ENCODE measurements around the gene PADI4.

PADI4 gene

DNA sequence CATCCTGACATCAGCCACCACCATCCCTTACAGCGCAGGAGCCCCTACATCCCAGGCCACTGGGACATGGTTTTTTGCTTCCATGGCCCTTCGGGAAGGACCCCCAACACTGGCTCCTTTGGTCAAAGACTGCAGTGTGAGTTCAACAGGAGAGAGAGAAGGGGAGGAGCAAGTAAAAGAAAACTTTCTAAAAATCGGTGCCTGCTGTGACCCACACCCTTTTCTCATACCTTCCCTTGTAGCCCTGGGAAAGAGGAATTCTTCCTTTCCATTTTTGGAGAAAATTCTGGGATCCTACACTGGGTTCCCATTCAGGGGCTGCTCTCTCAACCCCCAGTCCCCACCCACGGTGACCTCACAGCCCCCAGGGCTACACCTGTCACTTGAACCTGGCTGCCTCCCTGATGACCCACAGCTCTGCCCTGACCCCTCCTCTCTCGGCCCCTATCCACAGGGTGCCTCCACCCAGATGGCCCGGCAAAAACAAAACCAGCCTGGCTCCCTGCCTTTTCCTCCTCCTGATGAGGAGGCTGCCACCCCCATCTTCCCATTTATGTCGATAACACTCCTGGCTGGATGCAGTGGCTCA, 7.6 kb downstream of the PADI4 start:
- no peak overlapping the region for H3K27ac ChIP-seq (ENCODE audit: extremely low read depth, low read depth, low read length)
- H3K36me3 ChIP-seq (ENCODE audit: control insufficient read depth in 2 of 2, insufficient read depth in 1 of 2, low read length in 2 of 2), result no peaks in the 10 kb centered on the region
- ChIA-PET POLR2A (no interaction called here), CTCF (interaction anchor here (1.1 to 1.2 kb wide), 2 partner anchors 11 to 21 kb away, joined by 3 to 5 read pairs; no protein-coding TSS in a partner anchor)
- H3K4me1 ChIP-seq (ENCODE audit: control insufficient read depth, insufficient read depth, low read length), result no peaks in the 10 kb centered on the region
- TF ChIP-seq OSR2 (tag by site-specific recombination; IDR thresholded peaks at IDR 0.05) (no peak), PRDM1 (tag by site-specific recombination; IDR thresholded peaks at IDR 0.05) (peak; percentile 77; the same call in 1 of the 2 replicates), ZNF146 (tag by site-specific recombination; IDR thresholded peaks at IDR 0.05) (no peak), ZFP37 (tag by site-specific recombination; IDR thresholded peaks at IDR 0.05) (no peak), ZNF366 (tag by site-specific recombination; conservative IDR thresholded peaks at IDR 0.05) (0 out of 2 replicates have a peak, but pooled peaks have one; percentile 3), ZNF558 (tag by site-specific recombination; IDR thresholded peaks at IDR 0.05) (no peak), ZFHX2 (tag by site-specific recombination; conservative IDR thresholded peaks at IDR 0.05) (peak; percentile 39), GLI2 (tag by site-specific recombination; IDR thresholded peaks at IDR 0.05; ENCODE audit: borderline replicate concordance, low read depth) (no peak), EGR2 (tag by site-specific recombination; IDR thresholded peaks at IDR 0.05; ENCODE audit: low read depth) (peak; percentile 37; the same call in 1 of the 2 replicates), ZNF707 (tag by site-specific recombination; IDR thresholded peaks at IDR 0.05) (no peak)
- TF ChIP-seq, protein P1, sequence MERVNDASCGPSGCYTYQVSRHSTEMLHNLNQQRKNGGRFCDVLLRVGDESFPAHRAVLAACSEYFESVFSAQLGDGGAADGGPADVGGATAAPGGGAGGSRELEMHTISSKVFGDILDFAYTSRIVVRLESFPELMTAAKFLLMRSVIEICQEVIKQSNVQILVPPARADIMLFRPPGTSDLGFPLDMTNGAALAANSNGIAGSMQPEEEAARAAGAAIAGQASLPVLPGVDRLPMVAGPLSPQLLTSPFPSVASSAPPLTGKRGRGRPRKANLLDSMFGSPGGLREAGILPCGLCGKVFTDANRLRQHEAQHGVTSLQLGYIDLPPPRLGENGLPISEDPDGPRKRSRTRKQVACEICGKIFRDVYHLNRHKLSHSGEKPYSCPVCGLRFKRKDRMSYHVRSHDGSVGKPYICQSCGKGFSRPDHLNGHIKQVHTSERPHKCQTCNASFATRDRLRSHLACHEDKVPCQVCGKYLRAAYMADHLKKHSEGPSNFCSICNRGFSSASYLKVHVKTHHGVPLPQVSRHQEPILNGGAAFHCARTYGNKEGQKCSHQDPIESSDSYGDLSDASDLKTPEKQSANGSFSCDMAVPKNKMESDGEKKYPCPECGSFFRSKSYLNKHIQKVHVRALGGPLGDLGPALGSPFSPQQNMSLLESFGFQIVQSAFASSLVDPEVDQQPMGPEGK (tag by site-specific recombination; IDR thresholded peaks at IDR 0.05), result no peak
- H3K9me3 ChIP-seq (ENCODE audit: control insufficient read depth, insufficient read depth, low read depth, low read length), result no peaks in the 10 kb centered on the region
- no peak overlapping the region for H3K4me3 ChIP-seq (ENCODE audit: low read depth, low read length)

DNA sequence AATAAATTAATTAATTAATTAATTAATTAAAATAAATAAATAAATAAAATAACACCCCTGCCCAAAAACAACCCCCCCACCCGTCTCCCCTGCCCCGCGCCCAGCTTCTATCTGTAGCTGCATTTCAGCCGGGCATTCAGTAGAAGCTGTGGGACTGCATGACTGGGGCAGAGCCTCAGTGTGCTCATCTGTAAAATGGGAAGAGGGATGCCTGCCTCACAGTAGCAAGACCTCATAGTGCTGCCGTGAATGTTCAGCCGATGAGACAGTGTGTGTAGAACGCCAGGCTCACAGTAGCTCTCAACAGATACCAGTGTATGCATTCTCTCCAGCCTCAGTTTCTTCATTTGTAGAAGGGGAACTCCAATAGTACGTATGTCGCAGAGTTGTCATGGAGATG, 8.7 kb downstream of the PADI4 start:
- TF ChIP-seq KLF1 (tag by site-specific recombination; IDR thresholded peaks at IDR 0.05) (no peak), ZNF426 (tag by site-specific recombination; IDR thresholded peaks at IDR 0.05) (peak; percentile 14; the same call in 1 of the 2 replicates)
- H3K27ac ChIP-seq (ENCODE audit: extremely low read depth, low read depth, low read length), result no peak overlapping the region
- H3K4me1 ChIP-seq (ENCODE audit: control insufficient read depth, insufficient read depth, low read length), result no peaks in the 10 kb centered on the region
- H3K36me3 ChIP-seq (ENCODE audit: control insufficient read depth in 2 of 2, insufficient read depth in 1 of 2, low read length in 2 of 2), result no peaks in the 10 kb centered on the region
- no peak overlapping the region for H3K4me3 ChIP-seq (ENCODE audit: low read depth, low read length)
- H3K9me3 ChIP-seq (ENCODE audit: control insufficient read depth, insufficient read depth, low read depth, low read length), result no peaks in the 10 kb centered on the region
- CTCF ChIA-PET, result interaction anchor here (1.2 kb wide), 1 partner anchor 20 kb away, joined by 3 read pairs; no protein-coding TSS in a partner anchor
- POLR2A ChIA-PET, result no interaction called here

DNA sequence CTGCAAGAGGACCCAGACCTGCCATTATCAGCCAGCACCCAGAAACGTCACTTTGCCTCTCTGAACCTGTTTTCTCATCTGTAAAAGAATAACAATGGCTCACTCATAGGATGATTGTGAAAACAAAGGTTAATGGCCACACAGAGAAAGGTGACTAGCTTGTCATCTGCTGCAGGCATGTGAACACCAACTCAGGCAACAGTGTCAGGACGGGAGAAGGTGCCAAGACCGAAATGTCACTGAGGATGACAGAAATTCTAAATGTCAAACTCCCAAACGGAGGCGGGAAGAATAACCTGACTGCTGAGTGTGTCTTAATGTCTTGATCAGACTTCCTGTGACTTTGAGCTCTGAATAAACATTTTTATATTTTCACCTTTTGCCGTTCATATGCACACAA, 10.3 kb downstream of the PADI4 start:
- Histone ChIP-seq H3K27ac (ENCODE audit: extremely low read depth, low read depth, low read length) (no peak overlapping the region), H3K4me1 (ENCODE audit: control insufficient read depth, insufficient read depth, low read length) (no peaks in the 10 kb centered on the region), H3K4me3 (ENCODE audit: low read depth, low read length) (no peak overlapping the region), H3K9me3 (ENCODE audit: control insufficient read depth, insufficient read depth, low read depth, low read length) (no peaks in the 10 kb centered on the region), H3K36me3 (ENCODE audit: control insufficient read depth in 2 of 2, insufficient read depth in 1 of 2, low read length in 2 of 2) (no peaks in the 10 kb centered on the region)
- CTCF ChIA-PET, result interaction anchor here (0.7 kb wide), 1 partner anchor 206 kb away, joined by 7 read pairs; no protein-coding TSS in a partner anchor
- POLR2A ChIA-PET, result no interaction called here
- TF ChIP-seq ZNF19 (tag by site-specific recombination; IDR thresholded peaks at IDR 0.05; ENCODE audit: low read depth), result no peak
- TF ChIP-seq ZNF701 (tag by site-specific recombination; IDR thresholded peaks at IDR 0.05), result no peak
- no peak for TF ChIP-seq ZNF146 (tag by site-specific recombination; IDR thresholded peaks at IDR 0.05)
- TF ChIP-seq MEIS1 (CRISPR knock-in tag; IDR thresholded peaks at IDR 0.05; ENCODE audit: borderline replicate concordance), result no peak
- TF ChIP-seq ZNF623 (tag by site-specific recombination; IDR thresholded peaks at IDR 0.05), result no peak
- no peak for TF ChIP-seq ZNF792 (tag by site-specific recombination; IDR thresholded peaks at IDR 0.05)
- TF ChIP-seq ZNF549 (tag by site-specific recombination; IDR thresholded peaks at IDR 0.05), result no peak
- TF ChIP-seq, protein P2, sequence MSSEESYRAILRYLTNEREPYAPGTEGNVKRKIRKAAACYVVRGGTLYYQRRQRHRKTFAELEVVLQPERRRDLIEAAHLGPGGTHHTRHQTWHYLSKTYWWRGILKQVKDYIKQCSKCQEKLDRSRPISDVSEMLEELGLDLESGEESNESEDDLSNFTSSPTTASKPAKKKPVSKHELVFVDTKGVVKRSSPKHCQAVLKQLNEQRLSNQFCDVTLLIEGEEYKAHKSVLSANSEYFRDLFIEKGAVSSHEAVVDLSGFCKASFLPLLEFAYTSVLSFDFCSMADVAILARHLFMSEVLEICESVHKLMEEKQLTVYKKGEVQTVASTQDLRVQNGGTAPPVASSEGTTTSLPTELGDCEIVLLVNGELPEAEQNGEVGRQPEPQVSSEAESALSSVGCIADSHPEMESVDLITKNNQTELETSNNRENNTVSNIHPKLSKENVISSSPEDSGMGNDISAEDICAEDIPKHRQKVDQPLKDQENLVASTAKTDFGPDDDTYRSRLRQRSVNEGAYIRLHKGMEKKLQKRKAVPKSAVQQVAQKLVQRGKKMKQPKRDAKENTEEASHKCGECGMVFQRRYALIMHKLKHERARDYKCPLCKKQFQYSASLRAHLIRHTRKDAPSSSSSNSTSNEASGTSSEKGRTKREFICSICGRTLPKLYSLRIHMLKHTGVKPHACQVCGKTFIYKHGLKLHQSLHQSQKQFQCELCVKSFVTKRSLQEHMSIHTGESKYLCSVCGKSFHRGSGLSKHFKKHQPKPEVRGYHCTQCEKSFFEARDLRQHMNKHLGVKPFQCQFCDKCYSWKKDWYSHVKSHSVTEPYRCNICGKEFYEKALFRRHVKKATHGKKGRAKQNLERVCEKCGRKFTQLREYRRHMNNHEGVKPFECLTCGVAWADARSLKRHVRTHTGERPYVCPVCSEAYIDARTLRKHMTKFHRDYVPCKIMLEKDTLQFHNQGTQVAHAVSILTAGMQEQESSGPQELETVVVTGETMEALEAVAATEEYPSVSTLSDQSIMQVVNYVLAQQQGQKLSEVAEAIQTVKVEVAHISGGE (tag by site-specific recombination; conservative IDR thresholded peaks at IDR 0.05; ENCODE audit: low read depth), result no peak
